Measurements from ENCODE around the gene NR1D1. TPM values are rescaled to one million over a fixed set of nuclear protein-coding genes. Genes with fewer than 3 reads are reported as not detected.
A peak's percentile ranks its signal among the peaks of the same experiment; 100 is the strongest.

Gene NR1D1
- total RNA-seq, 1 donor from 2014 or later = 3.6 TPM

GRCh38 chr17:40134184-40134583 lies 33.8 kb upstream of the NR1D1 start:
- peaks cover 6% of the 10 kb centered on the region for H3K36me3 ChIP-seq (ENCODE audit: control insufficient read depth, insufficient read depth, low read length)
- TF ChIP-seq CTCF (IDR thresholded peaks at IDR 0.05; ENCODE audit: insufficient read depth, low read length, poor library complexity, severe bottlenecking) = no peak
- no peak overlapping the region for H3K4me3 ChIP-seq (ENCODE audit: low read depth, low read length)
- no peak for DNase-seq (ENCODE audit: low read depth)
- no peaks in the 10 kb centered on the region for H3K27me3 ChIP-seq (ENCODE audit: control insufficient read depth, insufficient read depth, low read length)

- TF ChIP-seq CTCF (IDR thresholded peaks at IDR 0.05; ENCODE audit: insufficient read depth, low read length, poor library complexity, severe bottlenecking) = no peak
- Histone ChIP-seq H3K4me3 (ENCODE audit: low read depth, low read length) (no peak overlapping the region), H3K36me3 (ENCODE audit: control insufficient read depth, insufficient read depth, low read length) (peaks cover 7% of the 10 kb centered on the region), H3K27me3 (ENCODE audit: control insufficient read depth, insufficient read depth, low read length) (no peaks in the 10 kb centered on the region)
- no peak for DNase-seq (ENCODE audit: low read depth)
Observed at GRCh38 chr17:40130352-40131042, 30.1 kb upstream of the NR1D1 start.

- DNase-seq (ENCODE audit: low read depth) = no peak
- TF ChIP-seq CTCF (IDR thresholded peaks at IDR 0.05; ENCODE audit: insufficient read depth, low read length, poor library complexity, severe bottlenecking) = no peak
- Histone ChIP-seq H3K27me3 (ENCODE audit: control insufficient read depth, insufficient read depth, low read length) (no peaks in the 10 kb centered on the region), H3K4me3 (ENCODE audit: low read depth, low read length) (no peak overlapping the region), H3K36me3 (ENCODE audit: control insufficient read depth, insufficient read depth, low read length) (peaks cover 7% of the 10 kb centered on the region)
Observed at GRCh38 chr17:40129498-40129897, 29.1 kb upstream of the NR1D1 start.

- Histone ChIP-seq H3K36me3 (ENCODE audit: control insufficient read depth, insufficient read depth, low read length) (peaks cover 1% of the 10 kb centered on the region), H3K27me3 (ENCODE audit: control insufficient read depth, insufficient read depth, low read length) (no peaks in the 10 kb centered on the region), H3K4me3 (ENCODE audit: low read depth, low read length) (peak overlapping the region; percentile 89)
- TF ChIP-seq CTCF (IDR thresholded peaks at IDR 0.05; ENCODE audit: insufficient read depth, low read length, poor library complexity, severe bottlenecking) = no peak
- DNase-seq (ENCODE audit: low read depth) = no peak
Observed at GRCh38 chr17:40124279-40125141, 24.1 kb upstream of the NR1D1 start.

GRCh38 chr17:40123811-40124114 lies 23.4 kb upstream of the NR1D1 start:
- no peak for TF ChIP-seq CTCF (IDR thresholded peaks at IDR 0.05; ENCODE audit: insufficient read depth, low read length, poor library complexity, severe bottlenecking)
- no peak for DNase-seq (ENCODE audit: low read depth)
- Histone ChIP-seq H3K27me3 (ENCODE audit: control insufficient read depth, insufficient read depth, low read length) (no peaks in the 10 kb centered on the region), H3K36me3 (ENCODE audit: control insufficient read depth, insufficient read depth, low read length) (peaks cover 1% of the 10 kb centered on the region), H3K4me3 (ENCODE audit: low read depth, low read length) (peak overlapping the region; percentile 89)

Data from kidney epithelial cell (primary cell).